Measurements from ENCODE around the gene ZNF787. TPM values are rescaled to one million over a fixed set of nuclear protein-coding genes. Genes with fewer than 3 reads are reported as not detected.

Gene ZNF787
- total and polyA plus RNA-seq, 10 of the 15 experiments (the other 5 are each of a cell fraction or from before 2014, with no cell fraction given), result 0.23 to 39.9 (median 4.1) TPM

- TF ChIP-seq RB1 (IDR thresholded peaks at IDR 0.05; ENCODE audit: borderline replicate concordance), result 0 out of 2 replicates have a peak, but pooled peaks have one; percentile 47
- no peak for TF ChIP-seq CBX5 (IDR thresholded peaks at IDR 0.05; ENCODE audit: low read depth)
- peak; percentile 19 to 46; a peak in 2 of 4 replicates for TF ChIP-seq IKZF2 (IDR thresholded peaks at IDR 0.05)
- peak; percentile 38; the same call in 1 of the 2 replicates for TF ChIP-seq NR2F1 (conservative IDR thresholded peaks at IDR 0.05)
- 0 out of 2 replicates have a peak, but pooled peaks have one; percentile 19 for TF ChIP-seq STAT1 (conservative IDR thresholded peaks at IDR 0.05)
- no peak for TF ChIP-seq RAD51 (IDR thresholded peaks at IDR 0.05)
- TF ChIP-seq IKZF1 (conservative IDR thresholded peaks at IDR 0.05), result peak; percentile 74
- TF ChIP-seq MLLT1 (IDR thresholded peaks at IDR 0.05), result 0 out of 2 replicates have a peak, but pooled peaks have one; percentile 23
- peak; percentile 51; the same call in 1 of the 2 replicates for TF ChIP-seq SMARCA5 (IDR thresholded peaks at IDR 0.05)
- TF ChIP-seq ZNF207 (IDR thresholded peaks at IDR 0.05; ENCODE audit: borderline replicate concordance), result no peak
- TF ChIP-seq GATAD2B (conservative IDR thresholded peaks at IDR 0.05; ENCODE audit: low read depth), result 0 out of 2 replicates have a peak, but pooled peaks have one; percentile 39
- no peak for TF ChIP-seq RFX5 (IDR thresholded peaks at IDR 0.05; ENCODE audit: low read depth, low read length)
These were observed 54.7 kb downstream of the ZNF787 start (continued) for GRCh38 chr19:56066152-56067023.

GRCh38 chr19:56053596-56053995, 67.5 kb downstream of the ZNF787 start:
- in situ Hi-C loops (cut with MboI) (no loop called here), intact Hi-C loops (cut with micrococcal nuclease; ENCODE audit: unreplicated experiment) (no loop called here)
- ChIA-PET RAD21 (ENCODE audit: unreplicated experiment) (no interaction called here), POLR2A (no interaction called here), CTCF (no interaction called here), SMC1A (ENCODE audit: uncharacterized antibody, unreplicated experiment) (interaction anchor here (0.8 kb wide), 1 partner anchor 220 kb away, joined by 4 read pairs; no protein-coding TSS in a partner anchor)
- Histone ChIP-seq H3K79me2 (ENCODE audit: control insufficient read depth, insufficient read depth, low read length) (no peaks in the 10 kb centered on the region), H3K27ac (ENCODE audit: control insufficient read depth, insufficient read depth) (no peak overlapping the region), H3K4me2 (ENCODE audit: control insufficient read depth, insufficient read depth) (no peak overlapping the region), H4K20me1 (ENCODE audit: control insufficient read depth, insufficient read depth) (no peaks in the 10 kb centered on the region), H3K9ac (ENCODE audit: control insufficient read depth, insufficient read depth, low read length) (no peak overlapping the region), H3K9me3 (replicated peaks; ENCODE audit: control insufficient read depth, insufficient read depth, low read length) (no peaks in the 10 kb centered on the region), H3K4me3 (no peak overlapping the region), H3K36me3 (ENCODE audit: control insufficient read depth in 2 of 2, insufficient read depth in 2 of 2, low read length in 1 of 2) (no peaks in the 10 kb centered on the region), H2AFZ (ENCODE audit: control insufficient read depth, low read depth, low read length) (no peak overlapping the region), H3K27me3 (replicated peaks in 1 of 2; ENCODE audit: control insufficient read depth in 2 of 2, insufficient read depth in 2 of 2, low read length in 1 of 2) (no peaks in the 10 kb centered on the region), H3K4me1 (ENCODE audit: control insufficient read depth, insufficient read depth, low read length) (no peaks in the 10 kb centered on the region)
- FAIRE-seq (no peak), ATAC-seq (no peak), DNase-seq (ENCODE audit: low read depth, low spot score) (no peak)
- WGBS (ENCODE audit: insufficient coverage, insufficient replicate concordance, low lambda C conversion rate, missing lambda C conversion rate), result 61% methylated on average over 18 of the region's 18 CpGs
- no TSS peak for BruUV-seq (replicated peaks)
- TF ChIP-seq MXI1 (IDR thresholded peaks at IDR 0.05; ENCODE audit: low read depth, low read length) (no peak), CBX5 (IDR thresholded peaks at IDR 0.05; ENCODE audit: low read depth) (no peak), TAF1 (IDR thresholded peaks at IDR 0.05; ENCODE audit: borderline replicate concordance, low read depth, low read length) (no peak), HDAC6 (IDR thresholded peaks at IDR 0.05; ENCODE audit: unreplicated experiment) (no peak), LARP7 (IDR thresholded peaks at IDR 0.05) (no peak), STAT3 (IDR thresholded peaks at IDR 0.05; ENCODE audit: low read depth, low read length) (no peak), ZNF384 (IDR thresholded peaks at IDR 0.05; ENCODE audit: borderline replicate concordance, low read depth, low read length) (no peak), CBFB (IDR thresholded peaks at IDR 0.05; ENCODE audit: low read depth) (no peak), RELB (IDR thresholded peaks at IDR 0.05; ENCODE audit: low read depth) (no peak)

Measured in GM12878 (cell line).